ENCODE results near the gene PRND.
"Not testable (repeated sequence)": the region's sequence is repeated elsewhere in the genome, so short reads cannot be mapped to it uniquely, and the experiment has no call there.

The PRND gene, protein sequence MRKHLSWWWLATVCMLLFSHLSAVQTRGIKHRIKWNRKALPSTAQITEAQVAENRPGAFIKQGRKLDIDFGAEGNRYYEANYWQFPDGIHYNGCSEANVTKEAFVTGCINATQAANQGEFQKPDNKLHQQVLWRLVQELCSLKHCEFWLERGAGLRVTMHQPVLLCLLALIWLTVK

GRCh38 chr20:4721719-4722118 is at the start of gene PRND:
TSS of gene PRND (plus strand) at chr20:4721909. CDS start at chr20:4724552, 2,643 bp downstream.
- no peak for DNase-seq (ENCODE audit: low spot score)

GRCh38 chr20:4672948-4673347 is 48.8 kb upstream of the PRND start:
- no peak for DNase-seq (ENCODE audit: low spot score)

- no peak for DNase-seq (ENCODE audit: low spot score)
Measured at GRCh38 chr20:4673371-4674001, 48.2 kb upstream of the PRND start.

DNA sequence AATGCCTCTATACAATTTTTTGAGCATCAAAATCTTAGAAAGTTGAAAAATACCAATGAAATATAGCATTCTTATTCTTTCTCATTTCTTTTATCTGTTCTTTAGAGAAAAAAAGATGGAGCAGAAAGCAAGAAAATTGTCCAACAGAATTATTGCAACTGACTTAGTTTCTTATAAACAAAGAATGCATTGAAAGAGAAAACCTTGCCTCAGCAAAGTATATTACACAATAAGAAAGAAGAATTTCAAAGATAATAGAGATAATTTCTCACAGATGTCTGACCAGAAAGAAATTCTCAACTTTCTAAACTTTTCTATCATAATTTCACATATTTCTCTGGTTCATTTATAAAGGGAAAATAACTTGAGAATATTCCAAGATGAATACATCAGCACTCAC is 47.0 kb upstream of the PRND start:
- DNase-seq (ENCODE audit: low spot score), result no peak

GRCh38 chr20:4677846-4678245 is 43.9 kb upstream of the PRND start:
- no peak for DNase-seq (ENCODE audit: low spot score)

DNA sequence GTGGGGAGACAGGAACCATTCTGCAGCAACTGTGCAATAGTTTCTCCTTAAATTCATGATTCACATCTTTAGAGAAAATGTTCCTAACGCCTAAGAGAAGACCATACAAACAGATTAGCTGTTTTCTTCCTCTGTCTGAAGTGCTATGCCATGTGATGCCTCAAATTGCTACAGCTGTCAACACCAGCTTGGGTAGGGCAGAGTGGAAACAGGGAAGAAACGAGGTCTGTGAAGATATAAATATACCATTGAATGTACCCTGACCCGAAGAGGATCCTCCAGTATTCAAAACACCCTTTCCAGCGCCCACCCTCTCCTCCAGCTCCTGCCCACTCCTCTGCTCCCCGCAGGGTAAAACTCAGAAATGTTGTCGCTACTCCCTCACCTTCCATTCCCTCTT is 40.3 kb upstream of the PRND start:
- DNase-seq (ENCODE audit: low spot score), result no peak

GRCh38 chr20:4681991-4682401 is 39.7 kb upstream of the PRND start:
- DNase-seq (ENCODE audit: low spot score), result peak; percentile 80

- DNase-seq (ENCODE audit: low spot score), result no peak
Measured at GRCh38 chr20:4682682-4683081, 39.0 kb upstream of the PRND start.

DNA sequence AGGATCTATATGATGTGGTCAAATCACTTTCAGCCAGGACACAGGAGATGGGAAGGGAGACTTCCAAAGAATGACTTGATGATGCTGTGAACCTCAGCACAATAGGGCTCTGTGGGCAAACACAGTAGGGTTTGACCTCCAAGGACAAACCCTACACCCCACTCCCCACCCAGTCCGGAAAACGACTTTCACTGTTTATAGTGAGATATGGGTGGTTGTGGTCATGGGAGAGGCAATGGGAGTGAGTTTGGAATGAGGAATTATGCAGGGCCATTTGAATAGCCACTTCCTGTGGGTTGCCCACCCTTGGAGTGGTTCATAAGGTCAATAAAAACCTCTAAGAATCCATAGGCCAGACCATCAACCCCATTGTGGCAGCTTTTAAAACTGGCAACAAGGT is 38.4 kb upstream of the PRND start:
- DNase-seq (ENCODE audit: low spot score), result no peak

- peak; percentile 56 for DNase-seq (ENCODE audit: low spot score)
Measured at GRCh38 chr20:4684837-4685413, 36.8 kb upstream of the PRND start.

DNA sequence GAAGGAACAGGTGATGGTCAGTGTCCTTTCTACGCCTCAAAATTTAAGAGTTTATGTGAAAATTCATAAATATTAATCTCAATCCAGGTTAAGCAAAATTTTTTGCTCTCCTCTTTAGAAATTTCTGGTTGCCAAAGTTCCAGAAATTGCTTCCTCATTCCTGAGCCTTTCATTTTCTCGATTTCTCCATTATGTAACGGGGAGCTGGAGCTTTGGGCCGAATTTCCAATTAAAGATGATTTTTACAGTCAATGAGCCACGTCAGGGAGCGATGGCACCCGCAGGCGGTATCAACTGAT is 35.8 kb upstream of the PRND start:
- no peak for DNase-seq (ENCODE audit: low spot score)

- peak; percentile 61 for DNase-seq (ENCODE audit: low spot score)
Measured at GRCh38 chr20:4688305-4688704, 33.4 kb upstream of the PRND start.

GRCh38 chr20:4689220-4689619 is 32.5 kb upstream of the PRND start:
- peak; percentile 37 for DNase-seq (ENCODE audit: low spot score)

DNA sequence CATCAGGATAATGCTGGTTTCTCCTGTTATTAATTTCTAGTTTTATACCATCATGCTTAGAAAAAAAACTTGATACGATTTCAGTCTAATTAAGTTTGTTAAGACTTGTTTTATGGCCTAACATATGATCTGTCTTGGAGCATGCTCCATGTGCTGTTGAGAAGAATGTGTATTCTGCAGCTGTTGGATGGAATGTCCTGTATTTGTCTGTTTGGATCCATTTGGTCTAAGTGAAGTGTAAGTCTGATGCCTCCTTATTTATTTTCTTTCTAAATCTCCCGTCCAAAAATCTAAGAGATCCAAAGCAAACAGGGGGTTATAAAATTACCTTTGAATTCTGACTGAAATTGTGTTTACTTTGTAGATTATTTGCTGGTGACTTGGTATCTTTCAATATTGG is 30.0 kb upstream of the PRND start:
- no peak for DNase-seq (ENCODE audit: low spot score)

DNA sequence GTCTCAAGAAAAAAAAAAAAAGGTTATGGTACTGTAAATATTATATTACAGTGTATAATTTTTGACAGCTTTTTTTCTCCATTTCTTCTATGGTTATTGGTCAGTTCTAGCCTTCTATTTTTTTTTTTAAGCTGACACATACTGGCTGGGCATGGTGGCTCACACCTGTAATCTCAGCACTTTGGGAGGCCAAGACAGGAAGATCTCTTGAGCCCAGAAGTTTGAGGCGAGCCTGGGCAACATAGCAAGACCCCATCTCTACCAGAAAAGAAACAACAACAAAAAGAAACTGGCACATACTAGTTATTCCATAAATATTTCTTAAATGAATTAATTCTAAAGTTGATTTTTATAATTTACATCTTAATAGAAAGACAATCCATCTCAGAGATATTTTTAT is 27.6 kb upstream of the PRND start:
- no peak for DNase-seq (ENCODE audit: low spot score)

GRCh38 chr20:4697189-4697830 is 24.4 kb upstream of the PRND start:
- DNase-seq (ENCODE audit: low spot score), result no peak

- no peak for DNase-seq (ENCODE audit: low spot score)
Measured at GRCh38 chr20:4697831-4698221, 23.9 kb upstream of the PRND start.

DNA sequence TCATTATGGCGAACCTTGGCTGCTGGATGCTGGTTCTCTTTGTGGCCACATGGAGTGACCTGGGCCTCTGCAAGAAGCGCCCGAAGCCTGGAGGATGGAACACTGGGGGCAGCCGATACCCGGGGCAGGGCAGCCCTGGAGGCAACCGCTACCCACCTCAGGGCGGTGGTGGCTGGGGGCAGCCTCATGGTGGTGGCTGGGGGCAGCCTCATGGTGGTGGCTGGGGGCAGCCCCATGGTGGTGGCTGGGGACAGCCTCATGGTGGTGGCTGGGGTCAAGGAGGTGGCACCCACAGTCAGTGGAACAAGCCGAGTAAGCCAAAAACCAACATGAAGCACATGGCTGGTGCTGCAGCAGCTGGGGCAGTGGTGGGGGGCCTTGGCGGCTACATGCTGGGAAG is 22.5 kb upstream of the PRND start:
- no peak for DNase-seq (ENCODE audit: low spot score)

- no peak for DNase-seq (ENCODE audit: low spot score)
Measured at GRCh38 chr20:4699957-4700356, 21.8 kb upstream of the PRND start.

DNA sequence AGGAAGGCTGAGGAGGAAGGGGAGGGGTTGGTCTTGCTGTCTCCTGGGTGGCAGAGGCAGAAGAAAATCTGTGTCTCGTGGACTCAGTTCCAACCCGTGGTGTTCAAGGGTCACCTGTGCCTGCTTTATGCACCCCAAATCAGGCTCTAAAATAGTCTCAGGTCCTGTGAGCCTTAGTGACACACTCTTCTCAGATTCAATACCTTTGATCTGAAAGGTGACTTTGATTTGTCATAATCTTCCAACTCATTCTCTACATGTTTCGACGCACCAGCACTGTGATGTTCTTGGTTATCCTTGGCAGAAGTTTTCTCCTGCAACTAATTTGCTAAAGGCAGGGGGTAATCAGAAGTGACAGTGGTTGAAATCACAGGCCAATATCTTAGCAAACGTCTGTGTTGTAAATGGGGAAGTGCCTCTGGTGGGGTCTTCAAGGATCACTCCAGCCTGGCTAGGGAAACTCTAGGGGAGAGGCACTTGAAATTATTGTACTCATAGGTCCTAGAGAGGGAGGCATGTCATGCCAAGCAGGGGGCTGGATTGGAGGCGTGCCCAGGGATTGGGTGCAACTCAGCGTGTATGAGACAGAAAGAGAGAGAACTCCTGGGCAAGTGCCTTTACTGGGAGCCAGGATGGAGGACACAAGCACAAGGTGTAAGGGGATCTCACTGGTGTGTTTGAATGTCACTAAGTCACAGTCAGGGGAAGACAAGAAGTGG is 19.0 kb upstream of the PRND start:
- no peak for DNase-seq (ENCODE audit: low spot score)

DNA sequence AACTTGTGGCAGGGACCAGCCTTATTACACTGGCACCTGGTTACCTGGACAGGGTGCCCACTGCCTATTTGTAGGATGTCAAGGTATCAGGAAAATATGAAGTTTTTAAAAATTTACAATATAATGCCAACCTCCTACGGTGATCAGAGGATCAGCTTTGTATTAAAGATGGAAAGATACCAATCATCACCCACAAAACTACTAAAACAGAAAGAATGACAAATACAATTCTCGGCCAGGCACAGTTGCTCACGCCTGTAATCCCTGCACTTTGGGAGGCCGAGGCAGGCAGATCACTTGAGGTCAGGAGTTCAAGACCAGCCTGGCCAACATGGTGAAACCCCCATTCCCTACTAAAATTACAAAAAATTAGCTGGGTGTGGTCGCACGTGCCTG is 18.4 kb upstream of the PRND start:
- DNase-seq (ENCODE audit: low spot score), result no peak

DNA sequence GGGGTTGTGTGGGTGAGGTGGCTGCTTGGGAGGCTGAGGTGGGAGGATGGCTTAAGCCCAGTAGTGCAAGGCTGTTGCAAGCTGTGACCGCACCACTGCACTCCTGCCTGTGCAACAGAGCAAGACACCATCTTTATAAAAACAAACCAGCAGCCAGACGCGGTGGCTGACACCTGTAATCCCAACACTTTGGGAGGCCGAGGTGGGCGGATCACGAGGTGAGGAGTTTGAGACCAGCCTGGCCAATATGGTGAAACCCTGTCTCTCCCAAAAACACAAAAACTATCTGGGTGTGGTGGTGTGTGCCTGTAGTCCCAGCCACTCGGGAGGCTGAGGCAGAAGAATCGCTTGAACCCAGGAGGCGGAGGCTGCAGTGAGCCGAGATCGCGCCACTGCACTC is 14.8 kb upstream of the PRND start:
- not testable (repeated sequence) for DNase-seq (ENCODE audit: low spot score)

- no peak for DNase-seq (ENCODE audit: low spot score)
Measured at GRCh38 chr20:4708036-4708435, 13.7 kb upstream of the PRND start.

Data from cerebellar cortex (tissue), 1 donor.